Measurements from ENCODE around the gene FYTTD1.
"Not testable (repeated sequence)": the region's sequence is repeated elsewhere in the genome, so short reads cannot be mapped to it uniquely, and the experiment has no call there.

Gene FYTTD1

DNA sequence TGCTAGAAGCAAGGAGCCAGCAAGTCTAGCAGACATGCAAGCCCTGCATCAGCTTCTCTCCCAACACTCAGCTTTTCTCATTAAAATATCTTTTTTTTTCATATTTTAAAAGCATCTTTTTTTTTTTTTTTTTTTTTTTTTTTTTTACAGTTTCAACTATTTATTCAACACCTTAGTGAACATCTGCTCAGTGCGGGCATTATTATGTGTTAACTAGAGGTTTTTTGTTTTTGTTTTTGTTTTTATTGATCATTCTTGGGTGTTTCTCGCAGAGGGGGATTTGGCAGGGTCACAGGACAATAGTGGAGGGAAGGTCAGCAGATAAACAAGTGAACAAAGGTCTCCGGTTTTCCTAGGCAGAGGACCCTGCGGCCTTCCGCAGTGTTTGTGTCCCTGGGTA lies 18.9 kb upstream of the FYTTD1 start:
- H3K27me3 Mint-ChIP-seq, H3K4me3 Mint-ChIP-seq, H3K9me3 Mint-ChIP-seq, H3K27ac Mint-ChIP-seq: not testable (repeated sequence)
- Mint-ChIP-seq H3K4me1 (ENCODE audit: low read depth) (peaks cover 51% of the 10 kb centered on the region), H3K36me3 (ENCODE audit: low read depth) (peaks cover 28% of the 10 kb centered on the region)

- Mint-ChIP-seq H3K4me1 (ENCODE audit: low read depth) (peaks cover 56% of the 10 kb centered on the region), H3K36me3 (ENCODE audit: low read depth) (peaks cover 28% of the 10 kb centered on the region)
- not testable (repeated sequence) for H3K27ac Mint-ChIP-seq, H3K27me3 Mint-ChIP-seq, H3K9me3 Mint-ChIP-seq, H3K4me3 Mint-ChIP-seq
Measured at GRCh38 chr3:197731483-197731882, 18.2 kb upstream of the FYTTD1 start.

- no peaks in the 10 kb centered on the region for H3K9me3 Mint-ChIP-seq
Measured at GRCh38 chr3:197733042-197733441, 16.6 kb upstream of the FYTTD1 start.

DNA sequence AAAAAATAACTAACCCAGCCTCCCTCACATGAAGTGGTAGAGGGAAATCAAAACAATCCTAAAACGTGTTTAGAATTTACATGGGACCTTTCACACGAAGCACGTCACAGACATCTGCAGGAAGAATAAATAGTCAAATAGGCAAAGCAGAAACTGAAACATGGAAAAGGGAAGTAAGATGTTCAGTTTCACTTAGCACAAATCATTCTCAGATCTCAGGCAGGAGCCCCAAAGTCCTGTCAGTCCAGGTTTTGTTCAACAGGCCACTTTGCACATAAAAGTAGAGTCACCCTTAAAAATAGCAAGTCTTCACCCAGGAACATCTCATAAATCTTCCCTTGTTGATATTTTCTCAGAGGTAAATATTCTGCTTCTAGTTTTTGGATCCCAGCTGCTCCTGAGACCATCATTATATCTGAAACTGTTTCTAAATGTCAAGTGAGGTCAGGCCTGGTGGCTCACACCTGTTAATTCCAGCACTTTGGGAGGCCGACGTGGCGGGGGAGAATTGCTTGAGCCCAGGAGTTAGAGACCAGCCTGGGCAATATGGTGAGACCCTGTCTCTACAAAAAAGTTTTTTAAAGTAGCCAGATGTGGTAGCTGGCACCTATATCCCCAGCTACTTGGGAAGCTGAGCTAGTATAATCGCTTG lies 14.9 kb upstream of the FYTTD1 start:
- no peaks in the 10 kb centered on the region for H3K27me3 Mint-ChIP-seq
- peak overlapping the region; percentile 70 for H3K4me3 Mint-ChIP-seq
- H3K4me1 Mint-ChIP-seq (ENCODE audit: low read depth) = peaks cover 57% of the 10 kb centered on the region
- peaks cover 14% of the 10 kb centered on the region for H3K36me3 Mint-ChIP-seq (ENCODE audit: low read depth)
- no peaks in the 10 kb centered on the region for H3K9me3 Mint-ChIP-seq
- H3K27ac Mint-ChIP-seq = peak overlapping the region; percentile 77

More at GRCh38 chr3:197733042-197733441, 16.6 kb upstream of the FYTTD1 start:
- peaks cover 62% of the 10 kb centered on the region for H3K4me1 Mint-ChIP-seq (ENCODE audit: low read depth)
- no peak overlapping the region for H3K4me3 Mint-ChIP-seq
- peaks cover 23% of the 10 kb centered on the region for H3K36me3 Mint-ChIP-seq (ENCODE audit: low read depth)
- no peaks in the 10 kb centered on the region for H3K27me3 Mint-ChIP-seq
- H3K27ac Mint-ChIP-seq = no peak overlapping the region

- H3K27ac Mint-ChIP-seq = peak overlapping the region; percentile 92
- H3K4me3 Mint-ChIP-seq = peak overlapping the region; percentile 89
- H3K27me3 Mint-ChIP-seq = no peaks in the 10 kb centered on the region
- no peaks in the 10 kb centered on the region for H3K9me3 Mint-ChIP-seq
- peaks cover 46% of the 10 kb centered on the region for H3K4me1 Mint-ChIP-seq (ENCODE audit: low read depth)
- H3K36me3 Mint-ChIP-seq (ENCODE audit: low read depth) = peaks cover 11% of the 10 kb centered on the region
Measured at GRCh38 chr3:197736010-197736490, 13.6 kb upstream of the FYTTD1 start.

GRCh38 chr3:197736491-197737318 lies 13.0 kb upstream of the FYTTD1 start, which contains the start of gene RUBCN:
RUBCN (minus strand) TSS chr3:197736904; CDS start chr3:197736719, 185 bp downstream.
- Mint-ChIP-seq H3K36me3 (ENCODE audit: low read depth) (peaks cover 10% of the 10 kb centered on the region), H3K4me1 (ENCODE audit: low read depth) (peaks cover 44% of the 10 kb centered on the region), H3K27ac (peak within 1 kb of the TSS; percentile 92), H3K27me3 (no peaks in the 10 kb centered on the region), H3K9me3 (no peaks in the 10 kb centered on the region), H3K4me3 (peak within 1 kb of the TSS; percentile 89)

GRCh38 chr3:197737319-197737649 lies 12.4 kb upstream of the FYTTD1 start:
- Mint-ChIP-seq H3K36me3 (ENCODE audit: low read depth) (peaks cover 10% of the 10 kb centered on the region), H3K4me1 (ENCODE audit: low read depth) (peaks cover 40% of the 10 kb centered on the region), H3K4me3 (peak overlapping the region; percentile 89), H3K27me3 (no peaks in the 10 kb centered on the region), H3K9me3 (no peaks in the 10 kb centered on the region), H3K27ac (peak overlapping the region; percentile 91)

DNA sequence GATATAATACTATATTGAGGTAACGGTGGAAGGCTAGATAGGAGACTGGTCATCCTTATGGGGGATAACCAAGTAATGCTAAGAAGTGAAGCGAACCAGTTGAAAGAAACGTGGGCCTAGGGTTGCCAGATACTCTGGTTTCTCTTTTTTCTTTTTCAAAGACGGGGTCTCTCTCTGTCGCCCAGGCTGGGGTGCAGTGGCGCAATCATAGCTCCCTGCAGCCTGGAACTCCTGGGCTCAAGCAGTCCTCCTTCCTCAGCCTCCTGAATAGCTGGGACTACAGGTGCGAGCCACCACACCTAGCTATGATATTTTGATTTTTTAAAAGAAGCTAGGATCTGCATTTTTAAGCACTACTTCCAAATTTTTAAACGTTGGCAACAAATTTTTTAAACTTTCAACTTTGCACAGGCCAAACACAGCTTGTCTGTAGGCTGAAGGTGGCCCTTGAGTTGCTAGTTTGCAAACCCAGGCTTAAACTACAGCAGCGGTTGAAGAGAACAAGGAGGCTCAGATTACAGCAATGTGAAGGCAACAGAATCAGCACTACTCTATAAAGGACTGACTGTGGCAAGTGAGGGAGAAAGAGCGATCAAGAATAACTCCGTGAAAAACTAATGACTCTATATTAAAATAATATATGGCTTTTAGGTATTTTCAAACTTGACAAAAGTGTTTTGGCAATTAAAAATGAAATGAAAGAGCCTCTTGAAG lies 11.8 kb upstream of the FYTTD1 start:
- H3K27me3 Mint-ChIP-seq = no peaks in the 10 kb centered on the region
- peaks cover 40% of the 10 kb centered on the region for H3K4me1 Mint-ChIP-seq (ENCODE audit: low read depth)
- no peaks in the 10 kb centered on the region for H3K9me3 Mint-ChIP-seq
- H3K27ac Mint-ChIP-seq = peak overlapping the region; percentile 91
- peak overlapping the region; percentile 89 for H3K4me3 Mint-ChIP-seq
- H3K36me3 Mint-ChIP-seq (ENCODE audit: low read depth) = peaks cover 10% of the 10 kb centered on the region

DNA sequence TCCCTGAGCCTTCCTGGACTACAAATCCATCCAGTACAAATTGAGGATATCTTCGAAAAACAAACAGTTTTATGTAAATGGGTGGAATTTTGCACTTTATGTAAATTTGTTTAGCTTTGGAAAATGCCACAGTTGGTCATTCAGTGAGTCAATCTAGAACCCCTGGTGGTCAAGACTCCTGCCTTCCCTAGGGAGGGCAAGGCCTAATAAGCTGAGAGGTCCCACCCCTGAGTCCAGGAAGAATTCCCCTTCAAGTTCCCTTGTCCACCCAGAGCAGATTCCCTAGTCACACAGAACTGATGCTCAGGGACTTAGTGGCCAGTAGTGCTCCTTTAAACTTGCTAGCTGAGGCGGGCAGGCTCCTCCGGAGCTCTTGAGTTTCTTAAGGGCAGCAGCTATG lies 6.9 kb upstream of the FYTTD1 start:
- Mint-ChIP-seq H3K36me3 (ENCODE audit: low read depth) (no peaks in the 10 kb centered on the region), H3K4me1 (ENCODE audit: low read depth) (peaks cover 10% of the 10 kb centered on the region), H3K27me3 (no peaks in the 10 kb centered on the region), H3K27ac (no peak overlapping the region), H3K9me3 (no peaks in the 10 kb centered on the region), H3K4me3 (no peak overlapping the region)

DNA sequence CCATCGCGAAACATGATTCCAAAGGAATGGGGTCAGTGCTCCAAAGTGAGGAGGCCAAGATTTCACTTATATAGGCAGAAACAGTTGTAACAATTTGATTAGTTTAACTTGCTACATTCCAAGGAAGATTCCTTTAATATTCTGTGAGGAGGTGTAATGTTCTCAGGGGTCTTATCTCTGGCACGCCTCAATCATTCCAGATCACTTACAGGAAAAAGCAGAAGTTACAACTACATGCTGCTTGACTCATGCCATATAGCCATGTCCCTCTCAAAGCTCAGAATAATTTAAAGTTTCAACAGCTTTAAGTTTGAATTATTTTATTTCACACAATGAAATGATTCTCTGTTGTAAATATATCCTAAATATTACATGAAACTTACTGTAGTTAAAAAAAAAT lies 3.5 kb upstream of the FYTTD1 start:
- peaks cover 25% of the 10 kb centered on the region for H3K4me1 Mint-ChIP-seq (ENCODE audit: low read depth)
- H3K27me3 Mint-ChIP-seq = no peaks in the 10 kb centered on the region
- H3K36me3 Mint-ChIP-seq (ENCODE audit: low read depth) = no peaks in the 10 kb centered on the region
- no peak overlapping the region for H3K4me3 Mint-ChIP-seq
- no peaks in the 10 kb centered on the region for H3K9me3 Mint-ChIP-seq
- no peak overlapping the region for H3K27ac Mint-ChIP-seq

DNA sequence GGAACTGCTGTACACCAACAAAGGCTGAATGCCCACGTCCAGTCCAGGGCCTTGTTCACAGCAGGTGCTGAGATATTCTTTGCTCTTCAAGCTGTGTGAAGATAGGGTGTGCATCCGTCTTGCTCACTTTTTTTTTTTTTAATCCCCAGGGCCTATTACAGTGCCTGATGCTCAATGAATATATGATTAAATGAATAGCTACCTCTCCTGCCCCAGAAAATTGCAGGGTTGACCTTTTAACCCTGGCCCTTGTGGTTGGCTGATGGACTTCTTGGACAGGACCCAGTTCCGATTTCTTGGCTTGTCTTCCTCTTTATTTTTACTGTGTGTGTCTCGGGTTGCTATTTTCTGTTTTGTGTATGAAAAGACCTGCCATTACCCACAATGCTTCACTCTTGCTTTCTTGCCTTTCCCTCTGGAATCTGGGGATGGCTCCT lies 2.9 kb upstream of the FYTTD1 start:
- no peak overlapping the region for H3K4me3 Mint-ChIP-seq
- H3K27ac Mint-ChIP-seq = no peak overlapping the region
- no peaks in the 10 kb centered on the region for H3K9me3 Mint-ChIP-seq
- peaks cover 29% of the 10 kb centered on the region for H3K4me1 Mint-ChIP-seq (ENCODE audit: low read depth)
- H3K36me3 Mint-ChIP-seq (ENCODE audit: low read depth) = no peaks in the 10 kb centered on the region
- H3K27me3 Mint-ChIP-seq = no peaks in the 10 kb centered on the region

- H3K36me3 Mint-ChIP-seq (ENCODE audit: low read depth) = no peaks in the 10 kb centered on the region
- H3K27me3 Mint-ChIP-seq = no peaks in the 10 kb centered on the region
- H3K4me3 Mint-ChIP-seq = peak overlapping the region; percentile 89
- H3K9me3 Mint-ChIP-seq = no peaks in the 10 kb centered on the region
- peaks cover 44% of the 10 kb centered on the region for H3K4me1 Mint-ChIP-seq (ENCODE audit: low read depth)
- H3K27ac Mint-ChIP-seq = peak overlapping the region; percentile 86
Measured at GRCh38 chr3:197748597-197749314, 927 bp upstream of the FYTTD1 start.

GRCh38 chr3:197749315-197749600 lies 425 bp upstream of the FYTTD1 start:
- H3K27ac Mint-ChIP-seq = peak overlapping the region; percentile 86
- H3K27me3 Mint-ChIP-seq = no peaks in the 10 kb centered on the region
- H3K4me1 Mint-ChIP-seq (ENCODE audit: low read depth) = peaks cover 49% of the 10 kb centered on the region
- no peaks in the 10 kb centered on the region for H3K9me3 Mint-ChIP-seq
- H3K4me3 Mint-ChIP-seq = peak overlapping the region; percentile 89
- no peaks in the 10 kb centered on the region for H3K36me3 Mint-ChIP-seq (ENCODE audit: low read depth)

DNA sequence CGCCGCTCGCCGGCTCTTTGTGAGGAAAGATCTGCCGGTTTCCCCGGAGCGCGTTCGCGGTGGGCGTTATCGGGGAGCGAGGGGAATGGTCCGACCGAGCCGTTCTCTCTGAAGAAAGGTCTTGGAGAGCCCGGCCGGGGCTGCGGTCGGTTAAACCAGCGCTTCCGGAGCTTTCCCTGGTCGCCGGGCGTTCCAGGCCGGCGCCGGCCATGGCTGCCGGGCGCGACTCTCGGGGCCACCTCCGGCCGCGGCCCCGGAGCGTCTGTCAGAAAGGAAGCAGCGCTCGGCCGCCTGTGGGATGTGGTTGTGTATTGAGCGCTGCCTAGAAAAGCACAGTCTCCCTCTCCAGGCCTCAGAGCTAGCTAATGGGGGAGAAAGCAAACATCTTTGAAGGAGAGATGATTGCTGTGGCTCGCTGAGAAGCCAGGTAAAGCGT lies 731 bp downstream of the FYTTD1 start:
- Mint-ChIP-seq H3K36me3 (ENCODE audit: low read depth) (no peaks in the 10 kb centered on the region), H3K27me3 (no peaks in the 10 kb centered on the region), H3K9me3 (no peaks in the 10 kb centered on the region), H3K4me1 (ENCODE audit: low read depth) (peaks cover 56% of the 10 kb centered on the region), H3K27ac (peak overlapping the region; percentile 84), H3K4me3 (peak overlapping the region; percentile 89)
